ENCODE measurements around the gene ARL2.

- TF ChIP-seq CTCF (IDR thresholded peaks at IDR 0.05) (no peak), POLR2A (IDR thresholded peaks at IDR 0.05) (no peak)
These were observed 51.9 kb downstream of the ARL2 start for GRCh38 chr11:65065851-65066250.

Data from Peyer's patch (tissue), 4 donors.